MM.1S (cell line): ENCODE measurements around the gene SAFB.

Experiments
- CTCF ChIP-seq: fragments of 300-600 bp; sonication (generic); IDR thresholded peaks from 2 replicates; pipeline ENCODE4 v1.5.1; 2016; ENCODE audit warnings: antibody characterized with exemption, low read length, mixed read lengths
- EZH2 ChIP-seq: fragments of 300-600 bp; sonication (generic); optimal IDR thresholded peaks from 2 replicates; pipeline ENCODE3; 2017; ENCODE audit warnings: low read depth, mild to moderate bottlenecking, antibody characterized with exemption, low read length, mixed read lengths

- TF ChIP-seq CTCF (no peak), EZH2 (no peak)
These were observed 4.6 kb downstream of the SAFB start for GRCh38 chr19:5627395-5627904.
